Activated CD4-positive, CD25-positive, alpha-beta regulatory T cell treated with anti-CD3 and anti-CD28 coated beads, Interleukin-2, amount 50 U/mL, for 72 hours (primary cell): ENCODE data around the gene DCST2.

Experiments
- DNase-seq: peaks from one replicate; pipeline ENCODE4 v3.0.0; 2021

The DCST2 gene

GRCh38 chr1:155069551-155070157 is 36.1 kb upstream of the DCST2 start:
- DNase-seq: no peak

- no peak for DNase-seq
These were observed 35.0 kb upstream of the DCST2 start for GRCh38 chr1:155068599-155068998.

GRCh38 chr1:155066777-155067176 is 33.2 kb upstream of the DCST2 start:
- no peak for DNase-seq

GRCh38 chr1:155064832-155065429 is 31.4 kb upstream of the DCST2 start:
- no peak for DNase-seq

DNA sequence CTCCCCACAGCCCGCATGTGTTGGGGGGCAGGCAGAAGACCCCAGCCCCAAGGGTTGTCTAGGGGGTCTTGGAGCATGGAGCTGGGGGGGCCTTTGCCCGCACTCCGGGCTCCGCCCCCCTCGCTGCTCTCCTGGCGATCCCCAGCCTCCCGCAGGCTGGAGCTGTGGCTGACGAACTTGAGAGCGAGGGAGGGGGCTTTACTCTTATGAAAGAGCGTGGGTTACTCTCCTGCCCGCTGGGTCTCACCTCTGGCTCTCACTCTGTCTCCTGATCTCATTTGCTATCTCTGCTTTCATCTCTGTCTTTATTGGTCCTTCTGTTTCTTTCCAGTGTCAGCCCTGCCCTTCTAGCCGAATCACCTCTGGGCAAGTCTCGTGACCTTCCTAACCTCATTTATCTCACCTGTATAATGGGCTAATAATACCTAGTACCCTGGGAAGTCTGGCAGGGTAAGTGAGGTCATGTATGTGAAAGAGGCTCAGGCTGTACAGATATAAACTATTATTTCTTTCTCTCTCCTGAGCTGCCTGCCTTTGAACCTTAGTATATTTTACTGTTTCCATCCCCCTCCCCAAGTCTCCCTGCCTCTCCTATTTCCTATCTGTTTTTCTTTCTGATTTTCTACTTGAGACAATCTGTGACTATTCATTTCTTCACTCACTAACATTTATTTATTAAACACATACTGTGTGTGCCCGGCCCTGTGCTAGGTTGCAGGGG is 30.7 kb upstream of the DCST2 start:
- no peak for DNase-seq

- DNase-seq: peak; percentile 81
These were observed 30.0 kb upstream of the DCST2 start, which contains the start of gene EFNA4 for GRCh38 chr1:155063550-155064110. TSS of gene EFNA4 (plus strand) at chr1:155063740. CDS start at chr1:155063824, 84 bp downstream.

- DNase-seq: peak; percentile 75
These were observed 29.3 kb upstream of the DCST2 start for GRCh38 chr1:155062702-155063411.

DNA sequence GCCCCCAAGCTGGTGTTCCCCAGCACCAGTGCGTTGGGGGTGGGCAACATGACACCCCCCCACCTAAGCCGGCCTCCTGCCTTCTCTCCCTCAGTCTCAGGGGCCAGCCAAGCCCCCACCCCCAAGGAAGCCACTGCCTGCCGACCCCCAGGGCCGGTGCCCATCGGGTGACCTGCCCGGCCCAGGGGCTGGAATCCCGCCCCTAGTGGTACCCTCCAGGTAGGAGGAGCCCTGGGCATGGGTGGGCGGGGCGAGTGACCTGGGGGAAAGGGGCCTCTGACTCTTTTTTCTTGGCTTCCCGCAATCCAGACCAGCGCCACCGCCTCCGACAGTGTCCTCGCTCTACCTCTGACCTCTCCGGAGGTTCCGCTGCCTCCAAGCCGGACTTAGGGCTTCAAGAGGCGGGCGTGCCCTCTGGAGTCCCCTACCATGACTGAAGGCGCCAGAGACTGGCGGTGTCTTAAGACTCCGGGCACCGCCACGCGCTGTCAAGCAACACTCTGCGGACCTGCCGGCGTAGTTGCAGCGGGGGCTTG is 28.6 kb upstream of the DCST2 start:
- no peak for DNase-seq

DNA sequence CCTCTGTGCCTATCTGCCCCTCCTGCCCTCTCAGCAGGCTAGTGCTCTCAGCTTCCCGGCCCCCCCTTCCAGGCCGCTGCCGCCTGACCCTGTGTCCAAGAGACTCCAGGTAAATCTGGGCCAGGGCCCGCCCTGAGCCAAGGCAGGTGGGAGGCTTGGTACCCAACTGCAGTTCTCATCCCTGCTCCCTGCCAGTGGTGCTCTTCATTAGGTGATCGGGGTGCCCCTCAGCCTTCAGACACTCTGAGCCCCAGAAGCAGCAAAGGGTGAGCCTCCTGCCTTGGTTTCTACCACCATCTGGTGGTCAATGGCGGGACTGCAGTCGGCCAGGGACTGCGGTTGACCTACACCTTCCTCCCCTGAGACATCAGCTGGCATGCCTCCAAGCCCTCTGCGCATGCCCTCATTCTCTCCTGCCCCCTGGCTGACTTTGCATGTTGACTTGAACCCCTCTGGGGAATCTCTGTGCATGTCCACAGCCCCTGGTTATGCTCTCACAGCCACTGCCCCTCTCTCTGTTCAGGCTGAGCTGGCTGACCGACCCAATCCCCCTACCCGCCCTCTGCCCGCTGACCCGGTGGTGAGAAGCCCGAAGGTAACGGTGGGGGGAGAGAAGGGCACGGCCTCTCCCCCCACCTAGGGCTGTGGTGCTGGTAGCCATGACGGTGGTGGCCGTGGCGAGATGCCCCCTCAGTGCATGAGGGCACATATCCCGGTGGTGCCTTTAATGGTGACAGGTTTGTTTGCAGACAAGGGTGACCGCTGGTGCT is 28.0 kb upstream of the DCST2 start:
- peak; percentile 99 for DNase-seq

- DNase-seq: no peak
These were observed 27.2 kb upstream of the DCST2 start for GRCh38 chr1:155060736-155061135.

GRCh38 chr1:155057788-155058211 is 24.2 kb upstream of the DCST2 start:
- DNase-seq: no peak

DNA sequence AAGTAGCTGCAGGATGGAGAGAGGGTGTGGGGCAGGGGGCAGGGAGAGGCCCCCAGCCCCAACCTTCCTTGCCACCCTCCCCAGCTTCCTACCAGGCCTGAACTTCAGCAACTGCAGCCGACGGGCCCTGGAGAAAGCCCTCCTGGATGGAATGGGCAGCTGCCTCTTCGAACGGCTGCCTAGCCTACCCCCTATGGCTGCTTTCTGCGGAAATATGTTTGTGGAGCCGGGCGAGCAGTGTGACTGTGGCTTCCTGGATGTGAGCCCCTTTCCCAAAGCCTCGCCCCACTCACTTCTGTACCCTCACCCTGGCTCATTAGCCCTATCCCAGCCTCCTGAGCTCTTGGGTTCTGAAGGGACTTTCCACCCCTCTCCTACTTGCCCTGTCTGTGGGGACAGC is 23.5 kb upstream of the DCST2 start:
- no peak for DNase-seq

- no peak for DNase-seq
These were observed 20.0 kb upstream of the DCST2 start for GRCh38 chr1:155053531-155054105.

- no peak for DNase-seq
These were observed 19.1 kb upstream of the DCST2 start for GRCh38 chr1:155052439-155053395.

DNA sequence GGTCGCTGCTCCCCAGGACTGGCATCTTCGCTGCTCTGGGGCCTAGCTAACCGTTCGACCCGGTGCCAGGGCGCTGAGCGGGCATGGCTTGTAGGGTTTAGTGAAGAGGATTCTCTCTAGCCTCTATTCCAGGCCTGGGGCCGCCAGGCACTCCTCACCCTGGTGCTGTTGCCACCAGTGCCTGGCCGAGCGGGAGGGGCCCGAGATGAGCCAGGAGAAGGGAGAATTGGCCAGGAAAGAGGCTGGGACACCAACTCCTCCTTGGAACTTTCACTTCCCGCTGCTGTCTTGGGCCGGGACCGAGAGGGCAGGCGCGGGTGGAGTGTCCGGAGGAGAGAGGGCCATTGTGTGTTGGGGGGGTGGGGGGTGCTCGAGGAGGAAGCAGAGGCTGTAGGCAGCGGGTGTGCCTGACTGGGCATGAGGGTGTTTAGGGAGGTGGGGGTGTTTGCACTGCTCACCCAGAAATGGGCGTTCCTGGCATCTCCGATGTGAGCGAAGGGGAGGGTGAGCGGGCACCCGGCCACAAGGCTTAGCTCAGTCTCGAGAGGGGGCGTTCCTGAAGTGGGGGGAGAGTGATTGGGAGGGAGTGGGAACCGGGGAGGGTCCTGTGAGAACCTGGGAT is 18.3 kb upstream of the DCST2 start:
- DNase-seq: peak; percentile 47

DNA sequence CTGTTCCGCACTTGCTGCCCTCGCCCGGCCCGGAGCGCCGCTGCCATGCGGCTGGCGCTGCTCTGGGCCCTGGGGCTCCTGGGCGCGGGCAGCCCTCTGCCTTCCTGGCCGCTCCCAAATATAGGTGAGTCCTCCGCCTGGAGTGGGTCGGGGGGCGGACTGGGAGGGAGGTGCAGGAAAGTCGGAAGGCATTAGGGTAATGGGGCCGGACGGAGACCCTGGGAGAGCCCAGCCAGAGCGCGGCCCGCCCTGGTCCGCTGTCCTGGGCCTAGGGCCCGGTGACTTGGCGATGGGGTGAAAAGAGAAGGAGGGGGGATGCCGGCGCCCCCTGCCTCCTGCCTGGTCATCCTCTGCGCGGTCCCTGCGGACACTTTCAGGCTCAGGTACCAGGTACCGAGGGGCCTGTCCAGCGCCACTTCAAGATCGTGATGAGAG is 17.8 kb upstream of the DCST2 start:
- no peak for DNase-seq

- peak; percentile 88 for DNase-seq
These were observed 17.2 kb upstream of the DCST2 start, which contains the start of gene ADAM15 for GRCh38 chr1:155050560-155051341. TSS of gene ADAM15 (plus strand) at chr1:155051316. CDS start at chr1:155051387, 71 bp downstream.

GRCh38 chr1:155049651-155050559 is 16.3 kb upstream of the DCST2 start:
- DNase-seq: no peak
